NB4 (cell line): ENCODE measurements around the gene MXRA7.

Source experiments
- DNase-seq: peaks from one replicate; pipeline ENCODE4 v3.0.0; 2010; ENCODE audit warnings: low read depth
- H3K4me3 ChIP-seq: one replicate; pipeline ENCODE4 v1.5.1; 2011; ENCODE audit warnings: mild to moderate bottlenecking, low read depth, low read length, moderate library complexity
- MYC ChIP-seq: IDR thresholded peaks from 2 replicates; pipeline ENCODE4 v1.6.1; 2011; ENCODE audit warnings: low read depth, low read length
- POLR2A ChIP-seq: IDR thresholded peaks from 2 replicates; pipeline ENCODE4 v1.6.1; 2011; ENCODE audit warnings: mild to moderate bottlenecking; ENCODE audit not compliant: insufficient read length; ENCODE audit errors: extremely low read depth
- TF ChIP-seq, protein P1 (sequence below): IDR thresholded peaks from 2 replicates; pipeline ENCODE4 v1.6.1; 2011; ENCODE audit warnings: low read depth, low read length
- TF ChIP-seq, protein P2 (sequence below): IDR thresholded peaks from one replicate; pipeline ENCODE4 v1.5.1; 2012; ENCODE audit warnings: low read depth, low read length

MXRA7 gene

DNA sequence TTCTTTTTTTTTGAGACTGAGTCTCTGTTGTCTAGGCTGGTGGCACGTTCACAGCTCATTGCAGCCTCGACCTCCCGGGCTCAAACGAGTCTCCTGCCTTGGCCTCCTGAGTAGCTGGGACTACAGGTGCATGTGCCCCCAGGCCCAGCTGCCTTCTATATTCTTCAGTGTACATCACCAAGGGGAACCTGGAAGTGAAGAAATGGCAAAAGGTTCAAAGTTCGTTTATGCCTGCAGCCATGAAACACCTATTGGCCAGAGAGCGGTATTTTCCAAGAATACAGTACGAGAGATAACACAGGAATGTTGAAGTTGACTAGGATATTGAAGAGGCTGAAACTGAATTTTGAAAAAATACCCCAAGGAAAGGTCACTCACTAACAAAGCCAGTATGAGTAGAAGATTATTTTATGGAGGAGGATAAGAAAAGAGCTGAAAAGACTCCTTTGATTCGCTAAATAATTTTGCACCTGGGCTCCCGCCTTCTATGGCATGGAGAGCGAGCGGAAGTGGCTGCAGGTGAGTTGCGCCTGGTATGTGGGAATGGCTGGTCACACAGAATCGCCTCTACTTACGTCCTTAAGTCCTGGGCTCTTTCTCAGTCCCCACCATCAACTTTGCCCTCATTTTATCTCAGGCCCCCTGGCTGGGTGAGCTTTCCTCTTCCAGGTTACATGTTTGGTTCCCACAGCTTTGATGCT is 77.0 kb downstream of the MXRA7 start:
- H3K4me3 ChIP-seq, result no peak overlapping the region
- TF ChIP-seq, protein P1, sequence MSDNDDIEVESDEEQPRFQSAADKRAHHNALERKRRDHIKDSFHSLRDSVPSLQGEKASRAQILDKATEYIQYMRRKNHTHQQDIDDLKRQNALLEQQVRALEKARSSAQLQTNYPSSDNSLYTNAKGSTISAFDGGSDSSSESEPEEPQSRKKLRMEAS, result no peak
- no peak for TF ChIP-seq MYC
- no peak for TF ChIP-seq POLR2A
- no peak for DNase-seq

DNA sequence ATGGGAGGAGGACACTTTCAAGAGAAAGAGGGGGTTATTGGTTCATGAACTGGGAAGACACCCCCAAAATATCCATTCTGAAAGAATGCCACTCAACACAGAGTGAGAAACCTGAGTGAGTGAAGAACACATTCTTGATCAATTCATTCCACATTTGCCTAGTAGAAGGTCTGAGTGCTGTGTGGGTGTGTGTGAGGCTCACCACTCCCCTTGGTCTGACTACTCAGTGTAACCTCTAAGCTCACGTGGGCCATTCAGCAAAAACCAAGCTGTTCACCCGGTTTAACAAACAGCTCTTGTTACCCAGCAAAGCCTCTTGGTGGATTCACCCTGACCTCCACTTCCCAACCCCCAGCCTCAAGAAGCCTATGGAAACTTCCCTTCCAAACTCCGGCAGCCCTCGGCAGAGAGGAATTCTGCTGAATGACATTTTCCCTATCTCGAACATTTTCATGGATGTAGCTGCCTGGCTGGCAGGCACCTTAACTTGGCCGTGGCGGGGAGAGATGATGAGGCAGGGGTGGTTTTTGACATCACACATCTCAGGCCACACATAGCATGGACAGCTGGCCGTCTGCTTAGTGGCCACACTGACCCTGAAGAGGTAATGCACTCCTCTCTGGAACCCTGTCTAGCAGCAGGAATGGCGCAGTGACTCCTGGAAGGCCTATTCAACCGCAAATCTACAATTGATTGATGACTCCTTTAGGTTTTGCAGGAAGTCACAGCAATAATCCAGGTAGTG is 78.8 kb downstream of the MXRA7 start:
- no peak for DNase-seq
- TF ChIP-seq, protein P2, sequence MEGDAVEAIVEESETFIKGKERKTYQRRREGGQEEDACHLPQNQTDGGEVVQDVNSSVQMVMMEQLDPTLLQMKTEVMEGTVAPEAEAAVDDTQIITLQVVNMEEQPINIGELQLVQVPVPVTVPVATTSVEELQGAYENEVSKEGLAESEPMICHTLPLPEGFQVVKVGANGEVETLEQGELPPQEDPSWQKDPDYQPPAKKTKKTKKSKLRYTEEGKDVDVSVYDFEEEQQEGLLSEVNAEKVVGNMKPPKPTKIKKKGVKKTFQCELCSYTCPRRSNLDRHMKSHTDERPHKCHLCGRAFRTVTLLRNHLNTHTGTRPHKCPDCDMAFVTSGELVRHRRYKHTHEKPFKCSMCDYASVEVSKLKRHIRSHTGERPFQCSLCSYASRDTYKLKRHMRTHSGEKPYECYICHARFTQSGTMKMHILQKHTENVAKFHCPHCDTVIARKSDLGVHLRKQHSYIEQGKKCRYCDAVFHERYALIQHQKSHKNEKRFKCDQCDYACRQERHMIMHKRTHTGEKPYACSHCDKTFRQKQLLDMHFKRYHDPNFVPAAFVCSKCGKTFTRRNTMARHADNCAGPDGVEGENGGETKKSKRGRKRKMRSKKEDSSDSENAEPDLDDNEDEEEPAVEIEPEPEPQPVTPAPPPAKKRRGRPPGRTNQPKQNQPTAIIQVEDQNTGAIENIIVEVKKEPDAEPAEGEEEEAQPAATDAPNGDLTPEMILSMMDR, result no peak
- TF ChIP-seq POLR2A, result no peak
- no peak for TF ChIP-seq MYC
- H3K4me3 ChIP-seq, result no peak overlapping the region

DNA sequence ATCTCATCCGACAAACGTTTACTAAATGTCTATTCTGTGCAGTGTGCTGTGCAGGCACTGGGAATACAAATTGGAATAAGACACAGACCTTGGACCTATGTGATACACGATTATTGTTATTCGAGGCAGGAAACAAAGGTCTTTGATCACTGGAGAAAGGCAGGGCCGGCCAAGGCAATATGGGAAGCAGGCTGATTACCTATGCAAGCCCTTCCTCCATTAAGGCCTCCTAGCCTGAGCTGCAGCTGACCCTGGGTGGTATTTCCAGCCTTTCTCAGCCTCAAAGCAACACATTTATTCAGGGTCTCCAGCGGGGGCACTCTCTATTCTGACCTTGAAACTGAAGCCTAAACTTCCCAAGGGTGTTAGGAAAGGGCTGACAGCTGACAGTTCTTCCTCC is 80.6 kb downstream of the MXRA7 start:
- H3K4me3 ChIP-seq, result no peak overlapping the region
- TF ChIP-seq MYC, result no peak
- TF ChIP-seq, protein P1, result no peak
- no peak for TF ChIP-seq POLR2A
- TF ChIP-seq, protein P2, result no peak
- DNase-seq, result peak; percentile 23
